Brain microvascular endothelial cell (primary cell): ENCODE results near the gene SRSF1.

Experiments
- DNase-seq: peaks from one replicate; pipeline ENCODE4 v3.0.0-alpha.2; 2020
- H3K27ac ChIP-seq: fragments of 250-450 bp; sonication (Bioruptor Pico); 2 replicates; pipeline ENCODE4 v1.5.1; 2020; ENCODE audit warnings: mild to moderate bottlenecking, moderate library complexity
- H3K27me3 ChIP-seq: fragments of 250-450 bp; sonication (Bioruptor Pico); replicated peaks from 2 replicates; pipeline ENCODE4 v1.5.1; 2020; ENCODE audit warnings: mild to moderate bottlenecking
- H3K36me3 ChIP-seq: fragments of 250-450 bp; sonication (Bioruptor Pico); replicated peaks from 2 replicates; pipeline ENCODE4 v1.5.1; 2020; ENCODE audit warnings: mild to moderate bottlenecking
- H3K4me3 ChIP-seq: 2 replicates; pipeline ENCODE4 v1.5.1; 2011; ENCODE audit warnings: low read depth, mild to moderate bottlenecking, control low read depth, low read length, moderate library complexity
- CTCF ChIP-seq: IDR thresholded peaks from 2 replicates; pipeline ENCODE4 v1.5.1; 2011; ENCODE audit warnings: low read depth, mild to moderate bottlenecking, moderate library complexity, low read length, control low read depth, inconsistent platforms; ENCODE audit errors: missing control alignments
- in situ Hi-C: cut with HindIII; loops from 2 replicates; pipeline ENCODE4 v1.10.0; 2017; ENCODE audit warnings: low sequenced_read_pairs, low pct_ligation_motif_present

SRSF1 gene

GRCh38 chr17:57997085-57997809, 9.8 kb downstream of the SRSF1 start:
- no peak for DNase-seq
- no peak overlapping the region for H3K4me3 ChIP-seq
- H3K27ac ChIP-seq: no peak overlapping the region
- no peak for TF ChIP-seq CTCF
- H3K27me3 ChIP-seq: no peaks in the 10 kb centered on the region
- in situ Hi-C loops: no loop called here
- peaks cover 19% of the 10 kb centered on the region for H3K36me3 ChIP-seq

- no peak overlapping the region for H3K27ac ChIP-seq
Observed at GRCh38 chr17:57995076-57995956, 11.7 kb downstream of the SRSF1 start.

GRCh38 chr17:57994436-57994835, 12.6 kb downstream of the SRSF1 start:
- H3K27me3 ChIP-seq: no peaks in the 10 kb centered on the region
- in situ Hi-C loops: loop anchor here (5.0 kb wide), 1 partner anchor 137 kb away; no protein-coding TSS in a partner anchor
- no peak for TF ChIP-seq CTCF
- H3K27ac ChIP-seq: no peak overlapping the region
- DNase-seq: no peak
- H3K36me3 ChIP-seq: peaks cover 12% of the 10 kb centered on the region
- no peak overlapping the region for H3K4me3 ChIP-seq

More at GRCh38 chr17:57995076-57995956, 11.7 kb downstream of the SRSF1 start:
- Histone ChIP-seq H3K4me3 (no peak overlapping the region), H3K27me3 (no peaks in the 10 kb centered on the region), H3K36me3 (peaks cover 14% of the 10 kb centered on the region)
- peak; percentile 67 for DNase-seq
- in situ Hi-C loops: no loop called here
- TF ChIP-seq CTCF: peak; percentile 80

GRCh38 chr17:57993471-57994365, 13.3 kb downstream of the SRSF1 start:
- no peak overlapping the region for H3K4me3 ChIP-seq
- H3K36me3 ChIP-seq: peaks cover 9% of the 10 kb centered on the region
- H3K27ac ChIP-seq: no peak overlapping the region
- in situ Hi-C loops: loop anchor here (5.0 kb wide), 1 partner anchor 136 kb away; no protein-coding TSS in a partner anchor
- no peak for DNase-seq
- H3K27me3 ChIP-seq: no peaks in the 10 kb centered on the region
- TF ChIP-seq CTCF: no peak

- Histone ChIP-seq H3K27me3 (no peaks in the 10 kb centered on the region), H3K27ac (no peak overlapping the region), H3K36me3 (no peaks in the 10 kb centered on the region), H3K4me3 (no peak overlapping the region)
- in situ Hi-C loops: loop anchor here (5.0 kb wide), 1 partner anchor 134 kb away; no protein-coding TSS in a partner anchor
- TF ChIP-seq CTCF: no peak
- DNase-seq: no peak
Observed at GRCh38 chr17:57991537-57991936, 15.5 kb downstream of the SRSF1 start.
